Left lobe of liver (tissue), 2 donors: Measurements from ENCODE around the gene EXD3. TPM values are rescaled to one million over a fixed set of nuclear protein-coding genes. Genes with fewer than 3 reads are reported as not detected.
"Not testable (repeated sequence)": the region's sequence is repeated elsewhere in the genome, so short reads cannot be mapped to it uniquely, and the experiment has no call there.

Experiments
- ATAC-seq: fragments of 200-7000 bp; cut with Tn5 transposase; one replicate; pipeline ENCODE4 v1.9.1; 2020; ENCODE audit warnings: mild to moderate bottlenecking, moderate library complexity
- DNase-seq: peaks from one replicate; pipeline ENCODE4 v3.0.0-alpha.2; 2020; ENCODE audit warnings: low spot score
- total RNA-seq: library from RNA; stranded (reverse); gene quantifications from one replicate; pipeline ENCODE4 v1.2.1, GENCODE V29; 2021
- donor health status: DM: no; HTN: no; CAD: no; lungs with moderate emphysema.
- donor health status: DM: no; HTN: yes; CAD: no.

EXD3 gene
- total RNA-seq, 1 donor from 2014 or later, result 19.3 TPM

DNA sequence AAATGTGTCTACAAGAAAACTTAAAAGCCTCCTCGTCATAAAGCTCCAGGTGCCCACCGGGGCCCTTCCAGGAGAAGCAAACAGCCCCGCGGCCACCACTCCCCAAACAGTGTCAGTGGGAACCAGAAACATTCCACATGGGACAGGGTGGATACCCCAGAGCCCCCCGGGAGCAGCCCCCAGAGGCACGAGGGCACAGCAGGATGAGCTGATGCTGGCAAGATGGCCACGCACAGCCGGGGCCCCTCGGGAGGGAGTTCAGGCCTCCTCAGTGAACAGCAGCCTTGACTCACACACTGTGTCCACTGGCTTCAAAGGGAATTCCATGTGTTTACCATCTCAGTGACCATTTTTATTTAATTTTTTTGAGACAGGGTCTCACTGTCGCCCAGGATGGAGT is 10.5 kb downstream of the EXD3 start:
- DNase-seq (no peak), ATAC-seq (no peak)

DNA sequence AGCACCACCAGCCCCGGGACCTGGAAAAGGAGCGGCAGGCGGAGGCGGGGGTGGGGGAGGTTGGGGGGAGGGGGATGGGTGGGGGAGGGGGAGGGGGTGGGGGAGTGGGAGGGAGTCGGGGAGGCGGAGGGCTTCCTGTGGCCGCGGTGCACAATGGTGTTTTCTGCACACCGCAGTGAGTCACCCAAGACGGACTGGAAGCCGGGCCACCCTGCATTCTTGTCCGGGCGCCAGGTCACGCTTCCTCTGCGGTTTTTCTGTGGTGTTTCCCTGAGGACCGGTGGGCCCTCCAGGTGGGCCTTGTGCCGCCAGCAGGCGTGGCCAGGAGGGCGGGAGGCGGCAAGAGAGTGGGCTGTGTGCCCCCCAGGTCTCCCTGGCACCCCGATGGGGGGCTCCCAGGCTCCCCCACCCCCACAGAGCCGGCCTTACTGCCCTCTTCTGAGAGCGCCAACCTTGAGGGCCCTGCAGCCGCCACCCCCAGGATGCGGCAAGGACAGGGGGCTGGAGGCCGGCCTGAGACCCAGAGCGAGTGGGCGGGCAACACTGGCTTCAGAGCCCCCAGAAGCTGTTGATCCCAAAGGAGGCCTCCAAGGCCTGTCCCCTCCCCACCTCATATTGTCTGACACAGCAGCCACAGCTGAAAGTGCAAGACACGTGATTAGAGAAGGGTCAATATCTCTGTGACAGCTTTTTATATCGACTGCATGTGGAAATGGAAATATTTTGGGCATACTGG is 11.1 kb downstream of the EXD3 start:
- ATAC-seq, result peak; percentile 8
- DNase-seq, result peak; percentile 52

DNA sequence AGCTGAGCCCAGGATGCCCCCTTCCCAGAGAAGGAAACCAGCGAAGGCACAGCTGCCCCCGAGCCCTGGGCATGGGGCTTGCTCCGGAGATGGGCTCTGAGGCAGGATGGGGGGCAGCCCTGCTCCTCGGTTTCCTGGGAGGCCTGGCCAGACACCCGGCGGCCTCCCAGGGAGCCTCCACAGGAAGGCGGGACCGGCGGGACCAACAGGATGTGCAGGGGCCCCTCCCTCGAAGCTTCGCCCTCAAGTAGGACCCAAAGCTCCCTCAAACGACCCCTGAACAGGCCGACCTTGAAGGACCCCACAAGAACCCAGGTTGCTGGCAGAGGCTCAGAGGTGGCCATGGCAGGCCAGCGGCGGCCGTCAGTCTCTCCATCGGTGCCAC is 11.7 kb downstream of the EXD3 start:
- ATAC-seq, result no peak

DNA sequence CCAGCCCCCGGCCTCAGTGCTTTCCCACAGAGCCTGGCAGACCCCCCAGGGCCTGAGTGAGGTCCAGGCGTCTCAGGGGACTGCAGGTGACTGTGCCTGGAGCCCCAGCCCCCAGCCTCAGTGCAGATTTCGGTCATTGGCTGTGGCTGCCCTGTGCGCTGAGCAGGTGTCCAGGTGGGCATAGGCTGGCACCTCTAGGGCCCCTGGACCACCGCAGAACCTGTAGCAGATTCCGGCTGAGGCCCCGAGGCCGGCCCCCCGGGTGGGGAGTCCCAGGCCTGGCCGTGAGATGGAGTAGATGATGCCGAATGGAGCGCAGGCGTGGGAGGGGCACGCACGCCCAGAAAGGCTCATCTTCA is 12.1 kb downstream of the EXD3 start:
- ATAC-seq, result no peak
- DNase-seq, result no peak

More for the DNA sequence above, 11.7 kb downstream of the EXD3 start:
- no peak for DNase-seq

DNA sequence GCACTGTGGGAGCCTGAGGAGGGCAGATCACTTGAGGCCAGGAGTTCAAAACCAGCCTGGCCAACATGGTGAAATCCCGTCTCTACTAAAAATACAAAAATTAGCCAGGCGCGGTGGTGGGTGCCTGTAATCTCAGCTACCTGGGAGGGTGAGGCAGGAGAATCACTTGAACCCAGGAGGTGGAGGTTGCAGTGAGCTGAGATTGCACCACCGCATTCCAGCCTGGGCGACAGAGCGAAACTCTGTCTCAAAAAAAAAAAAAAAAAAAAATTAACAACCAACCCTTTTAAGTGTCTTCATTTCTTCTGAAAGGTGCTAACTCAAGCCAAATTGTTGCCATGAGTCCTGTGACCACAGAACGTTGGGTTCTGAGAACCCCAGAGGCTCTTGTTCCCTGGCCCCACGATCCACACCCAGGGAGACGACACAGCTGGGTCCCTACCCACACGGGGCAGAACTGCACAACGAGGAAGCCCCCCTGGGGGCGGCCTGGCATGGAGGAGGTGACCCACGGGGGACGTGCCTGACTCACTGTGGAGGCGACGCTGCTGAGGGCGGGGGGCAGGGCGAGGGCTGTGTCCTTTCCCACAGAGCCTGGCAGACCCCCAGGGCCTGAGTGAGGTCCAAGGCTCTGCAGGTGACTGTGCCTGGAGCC is 12.6 kb downstream of the EXD3 start:
- DNase-seq, ATAC-seq: not testable (repeated sequence)

DNA sequence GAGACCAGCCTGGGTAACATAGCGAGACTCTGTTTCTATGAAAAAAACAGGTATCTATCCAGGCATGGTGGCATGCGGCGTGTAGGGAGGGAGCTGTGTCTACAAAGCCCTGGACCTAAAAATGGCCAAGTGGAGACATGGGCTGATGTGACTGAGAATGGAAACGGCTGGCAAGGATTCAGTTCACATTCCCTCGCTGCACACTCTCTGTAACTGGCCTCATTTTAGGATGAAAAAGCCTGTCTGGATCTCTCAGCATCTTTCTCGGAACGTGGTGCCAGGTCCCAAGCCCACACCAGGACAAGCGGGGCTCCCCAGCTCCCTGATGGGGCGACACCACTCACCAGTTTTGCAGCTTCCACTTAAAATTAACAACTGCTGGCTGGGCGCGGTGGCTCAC is 13.4 kb downstream of the EXD3 start:
- no peak for ATAC-seq
- DNase-seq, result no peak

DNA sequence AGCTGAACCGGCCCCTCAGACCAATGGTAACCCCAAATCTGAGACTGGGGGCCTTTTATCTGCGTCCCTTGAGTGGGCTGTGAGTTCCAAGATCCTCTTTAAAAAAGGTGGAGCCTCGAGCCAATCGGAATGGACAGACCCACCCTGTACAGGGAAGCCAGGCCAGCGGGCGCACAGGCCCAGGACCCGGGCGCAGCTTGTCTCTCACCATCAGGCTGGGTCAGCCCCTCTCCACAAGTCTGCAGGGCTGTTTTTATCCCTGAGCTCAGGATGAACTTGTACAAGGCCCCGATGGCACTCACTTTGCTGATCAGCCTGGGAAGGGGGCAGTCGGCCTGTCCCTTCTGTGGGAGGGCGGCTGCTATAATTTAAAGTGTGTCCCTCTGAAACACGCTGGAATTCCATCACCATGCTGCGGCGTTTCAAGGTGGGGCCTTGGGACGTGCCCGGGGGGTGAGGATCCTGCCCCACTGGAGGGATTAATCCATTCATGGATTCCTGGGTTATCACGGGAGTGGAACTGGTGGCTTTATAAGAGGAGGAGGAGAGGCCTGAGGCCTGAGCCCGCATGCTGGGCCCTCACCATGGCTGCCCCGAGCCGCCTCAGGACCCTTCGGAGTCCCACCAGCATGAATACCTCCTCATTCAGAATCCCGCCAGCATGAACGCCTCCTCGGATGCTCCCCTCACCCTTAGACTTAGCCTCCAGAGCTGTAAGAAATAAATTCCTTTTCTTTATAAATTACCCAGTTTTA is 14.1 kb downstream of the EXD3 start:
- DNase-seq, result no peak

DNA sequence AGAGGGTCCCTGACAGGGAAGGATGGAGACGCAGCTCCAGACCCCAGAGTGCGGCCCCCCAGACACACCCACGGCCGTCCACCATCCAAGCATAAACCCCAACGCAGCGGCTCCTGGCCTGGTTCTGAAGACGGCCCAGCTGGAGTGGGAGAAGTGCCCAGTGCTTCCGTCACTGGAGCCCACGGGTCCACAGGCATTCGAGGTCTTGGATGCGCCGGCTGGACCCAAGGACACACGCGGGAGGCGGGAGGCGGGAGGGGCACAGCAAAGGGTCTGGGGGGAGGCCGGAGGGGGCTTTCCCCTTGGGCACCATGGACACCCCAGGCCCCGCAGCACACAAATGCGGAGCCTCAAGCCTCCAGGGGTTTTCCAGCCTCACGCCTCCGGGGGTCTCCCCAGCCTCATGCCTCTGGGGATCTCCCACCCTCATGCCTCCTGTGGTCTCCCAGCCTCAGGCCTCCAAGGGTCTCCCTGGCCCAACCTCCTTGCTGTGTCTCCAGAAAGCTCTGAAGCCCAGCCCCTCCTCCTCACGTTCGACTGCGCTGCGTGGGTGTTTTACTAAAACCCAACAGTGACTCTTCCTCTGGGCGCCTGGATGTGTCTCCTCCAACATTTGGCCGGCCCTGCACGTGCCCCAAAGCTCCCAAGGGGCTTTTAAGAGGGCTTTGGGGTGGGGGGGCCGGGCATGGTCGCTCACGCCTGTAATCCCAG is 15.2 kb downstream of the EXD3 start:
- ATAC-seq (peak; percentile 2), DNase-seq (no peak)

More for the DNA sequence above, 14.1 kb downstream of the EXD3 start:
- no peak for ATAC-seq

DNA sequence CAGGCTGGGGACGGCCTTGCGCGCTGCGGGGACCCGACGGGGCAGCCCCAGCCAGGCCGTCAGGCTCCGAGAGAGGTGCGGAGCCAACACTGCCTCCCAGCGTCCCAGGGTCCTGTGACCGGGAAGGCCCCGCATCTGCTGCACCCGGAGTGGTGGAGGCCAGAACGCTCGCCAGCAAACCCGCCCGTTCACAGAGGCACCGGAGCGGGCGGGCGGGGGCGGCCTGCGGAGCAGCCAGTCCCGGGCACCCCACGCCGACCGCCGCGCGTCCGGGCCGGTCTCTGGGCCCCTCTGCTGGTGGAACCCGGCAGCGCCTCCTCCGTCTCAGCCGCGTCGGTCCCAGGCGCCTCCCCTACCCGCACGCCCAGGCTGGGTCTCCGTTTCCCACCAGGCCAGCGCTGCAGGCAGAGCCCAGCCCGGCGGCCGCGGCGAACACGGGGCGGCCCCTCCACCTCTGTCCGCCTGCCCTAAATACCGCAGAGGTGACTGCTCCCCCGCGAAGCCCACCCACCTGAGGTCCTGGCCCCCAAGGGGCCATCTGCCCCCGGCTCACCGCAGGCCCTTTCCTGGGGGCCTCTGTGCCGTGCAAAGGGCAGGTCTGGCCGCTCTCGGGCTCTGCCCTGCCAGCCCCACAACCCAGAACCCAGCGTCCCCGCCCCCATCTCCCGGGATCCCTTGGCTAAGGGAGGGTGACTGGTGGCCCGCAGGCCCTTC is 15.9 kb downstream of the EXD3 start:
- ATAC-seq (peak; percentile 92), DNase-seq (peak; percentile 63)

DNA sequence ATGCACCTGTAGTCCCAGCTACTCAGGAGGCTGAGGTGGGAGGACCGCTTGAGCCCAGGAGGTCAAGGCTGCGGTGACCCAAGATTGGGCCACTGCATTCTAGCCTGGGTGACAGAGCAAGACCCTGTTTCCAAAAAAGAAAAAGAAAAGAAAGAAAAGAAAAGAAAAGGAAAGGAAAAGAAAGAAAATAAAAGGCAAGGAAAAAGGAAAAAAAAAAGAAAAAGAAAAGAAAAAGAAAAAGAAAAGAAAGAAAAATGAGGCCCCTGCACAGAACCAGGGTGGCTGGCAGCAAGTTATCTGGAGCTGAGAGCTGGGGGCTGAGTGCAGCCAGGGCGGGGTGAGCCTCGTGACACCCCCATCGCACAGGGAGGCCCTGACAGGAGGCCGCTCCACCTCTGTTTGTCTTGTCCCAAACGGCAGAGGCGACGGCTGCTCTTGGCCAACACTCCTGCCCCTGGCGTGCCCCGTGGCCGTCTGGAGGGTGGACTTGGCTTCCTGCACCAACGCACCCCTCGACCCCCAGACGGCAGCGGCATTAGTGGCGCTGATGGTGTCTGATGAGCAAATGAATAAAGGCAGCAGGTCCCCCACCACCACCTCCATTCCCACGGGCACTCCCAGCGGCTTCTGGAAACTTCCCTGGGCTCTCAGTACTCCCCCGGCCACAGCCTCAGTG is 16.7 kb downstream of the EXD3 start:
- DNase-seq (no peak), ATAC-seq (no peak)

DNA sequence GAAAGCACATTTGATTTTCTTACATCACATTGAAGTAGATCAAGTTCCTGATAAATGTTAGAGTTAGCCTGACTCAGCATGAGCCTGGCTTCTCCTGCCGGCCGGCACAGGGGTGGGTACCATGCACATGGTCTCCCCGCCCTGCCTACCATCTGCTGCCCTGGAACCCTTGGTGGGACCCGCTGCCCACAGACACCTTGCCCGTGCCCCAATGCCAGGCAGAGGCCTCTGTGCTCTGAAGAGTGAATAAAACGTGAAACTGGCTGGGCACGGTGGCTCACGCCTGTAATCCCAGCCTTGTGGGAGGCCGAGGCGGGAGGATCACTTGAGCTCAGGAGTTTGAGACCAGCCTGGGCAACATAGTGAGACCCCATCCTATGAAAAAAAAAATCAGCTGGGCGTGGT is 17.3 kb downstream of the EXD3 start:
- no peak for DNase-seq
- no peak for ATAC-seq

DNA sequence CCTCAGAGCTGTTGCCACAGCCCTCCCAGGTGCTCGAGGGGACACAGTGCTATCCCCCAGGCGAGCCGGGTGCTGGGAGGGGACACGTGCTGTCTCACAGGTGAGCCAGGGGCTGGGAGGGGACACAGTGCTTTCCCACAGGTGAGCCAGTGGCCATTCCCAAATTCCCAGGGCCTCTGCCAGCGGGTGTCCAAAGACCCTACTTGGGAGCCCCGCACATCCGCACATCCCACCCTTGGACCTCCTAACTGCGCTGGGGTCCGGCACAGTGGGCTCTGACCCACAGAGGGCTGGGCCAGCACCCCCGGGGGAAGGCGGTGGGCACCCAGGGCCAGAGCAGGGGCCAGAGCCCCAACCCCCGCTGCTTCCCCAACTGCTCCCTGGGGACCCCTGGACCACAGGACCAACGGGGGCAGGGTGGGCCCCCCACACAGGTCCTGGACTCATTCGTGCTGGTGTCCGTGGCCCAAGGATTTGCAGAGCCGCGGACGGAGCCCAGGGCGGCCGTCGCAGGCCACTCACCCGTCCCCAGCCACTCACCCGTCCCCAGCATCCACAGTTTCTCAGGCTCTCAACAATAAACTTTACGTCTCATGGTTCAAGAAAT is 17.9 kb downstream of the EXD3 start:
- ATAC-seq (no peak), DNase-seq (no peak)

DNA sequence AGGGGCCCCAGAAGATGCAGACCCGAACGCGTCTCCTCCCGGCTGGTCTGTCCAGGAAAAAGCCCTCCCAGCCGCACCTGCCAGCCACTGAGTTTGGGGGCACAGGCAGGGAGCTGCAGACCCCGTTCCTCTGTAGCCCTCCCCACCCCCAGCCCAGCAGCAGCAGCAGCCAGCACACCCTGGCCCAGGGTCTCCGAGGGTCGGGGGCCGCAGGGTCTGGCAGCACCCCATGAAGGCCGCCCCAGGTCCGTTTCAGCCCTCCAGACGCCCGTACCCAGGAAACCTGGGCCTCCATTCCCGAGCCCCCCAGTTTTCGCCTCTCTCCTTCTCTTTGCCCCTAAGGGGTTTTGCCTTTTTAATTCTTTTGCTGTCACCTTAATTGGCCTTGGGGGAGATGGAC is 19.7 kb downstream of the EXD3 start:
- DNase-seq, result no peak

DNA sequence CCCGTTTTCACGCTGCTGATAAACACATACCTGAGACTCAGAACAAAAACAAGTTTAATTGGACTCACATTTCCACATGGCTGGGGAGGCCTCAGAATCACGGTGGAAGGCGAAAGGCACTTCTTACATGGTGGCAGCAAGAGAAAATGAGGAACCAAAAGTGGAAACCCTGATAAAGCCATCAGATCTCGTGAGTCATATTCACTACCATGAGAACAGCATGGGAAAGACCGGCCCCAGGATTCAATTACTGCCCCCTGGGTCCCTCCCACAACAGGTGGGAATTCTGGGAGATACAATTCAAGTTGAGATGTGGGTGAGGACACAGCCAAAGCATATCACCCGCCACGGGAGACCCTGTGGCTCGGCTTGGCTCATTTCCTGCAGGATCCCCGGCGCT is 20.2 kb downstream of the EXD3 start:
- no peak for DNase-seq
- ATAC-seq, result no peak

More for the DNA sequence above, 19.7 kb downstream of the EXD3 start:
- no peak for ATAC-seq

DNA sequence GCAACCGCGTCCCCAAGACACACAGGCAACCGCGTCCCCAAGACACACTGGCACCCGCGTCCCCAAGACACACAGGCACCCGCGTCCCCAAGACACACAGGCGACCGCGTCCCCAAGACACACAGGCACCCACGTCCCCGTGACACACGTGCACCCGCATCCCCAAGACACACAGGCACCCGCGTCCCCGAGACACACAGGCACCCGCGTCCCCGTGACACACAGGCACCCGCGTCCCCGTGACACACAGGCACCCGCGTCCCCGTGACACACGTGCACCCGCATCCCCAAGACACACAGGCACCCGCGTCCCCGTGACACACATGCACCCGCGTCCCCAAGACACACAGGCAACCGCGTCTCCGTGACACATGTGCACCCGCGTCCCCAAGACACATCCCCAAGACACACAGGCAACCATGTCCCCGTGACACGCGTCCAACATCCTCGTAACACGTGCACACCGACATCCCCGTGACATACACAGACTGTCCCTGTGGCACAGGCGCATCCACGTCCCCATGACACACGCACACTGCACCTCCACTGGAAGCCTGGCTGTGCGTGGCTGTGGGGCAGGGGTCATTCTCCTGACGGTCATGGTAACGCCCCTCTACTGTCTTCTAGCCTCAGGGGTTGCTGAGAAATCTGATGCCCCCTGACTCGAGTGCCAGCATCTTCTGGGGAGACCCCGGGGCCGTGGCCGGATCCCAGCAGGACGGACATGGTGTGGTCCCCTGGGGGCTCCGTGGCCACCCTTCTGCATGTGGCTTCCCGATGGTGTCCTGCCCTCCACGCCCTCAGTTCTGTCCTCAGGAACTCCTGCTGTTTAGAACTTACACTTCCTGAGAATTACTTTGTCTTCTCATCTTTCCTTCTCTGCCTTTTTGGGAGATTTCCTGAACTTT is 24.1 kb downstream of the EXD3 start:
- DNase-seq, result no peak
- no peak for ATAC-seq

DNA sequence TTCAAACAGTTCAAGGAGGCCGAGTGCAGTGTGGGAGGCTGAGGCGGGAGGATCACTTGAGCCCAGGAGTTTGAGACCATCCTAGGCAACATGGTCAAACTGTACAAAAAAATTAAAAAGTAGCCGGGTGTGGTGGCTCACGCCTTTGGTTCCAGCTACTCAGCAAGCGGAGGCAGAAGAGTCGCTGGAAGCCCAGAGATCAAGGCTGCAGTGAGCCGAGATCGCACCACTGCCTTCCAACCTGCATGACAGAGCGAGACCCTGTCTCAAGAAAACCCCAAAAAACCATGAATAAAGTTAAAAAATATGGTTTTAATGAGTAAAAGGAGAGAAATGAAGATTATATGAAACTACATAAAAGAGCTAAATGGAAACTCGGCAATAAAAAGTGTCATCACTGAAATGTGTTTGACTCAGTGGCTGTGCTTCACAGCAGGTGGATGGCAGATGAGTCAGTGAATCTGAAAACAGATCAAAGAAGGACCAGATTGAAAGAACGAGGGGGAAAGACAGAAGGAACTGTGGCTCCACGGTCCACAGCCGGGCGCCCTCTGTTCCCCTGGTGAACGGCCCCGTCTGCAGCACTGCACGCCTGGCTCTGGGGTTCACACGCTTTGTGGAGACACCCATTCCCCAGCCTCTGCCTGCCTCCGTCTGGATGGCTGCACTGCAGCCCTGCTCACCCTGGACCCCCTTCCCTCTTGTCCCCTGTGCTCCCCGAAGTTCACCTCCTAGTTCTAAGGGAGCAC is 25.1 kb downstream of the EXD3 start:
- ATAC-seq (no peak), DNase-seq (no peak)

DNA sequence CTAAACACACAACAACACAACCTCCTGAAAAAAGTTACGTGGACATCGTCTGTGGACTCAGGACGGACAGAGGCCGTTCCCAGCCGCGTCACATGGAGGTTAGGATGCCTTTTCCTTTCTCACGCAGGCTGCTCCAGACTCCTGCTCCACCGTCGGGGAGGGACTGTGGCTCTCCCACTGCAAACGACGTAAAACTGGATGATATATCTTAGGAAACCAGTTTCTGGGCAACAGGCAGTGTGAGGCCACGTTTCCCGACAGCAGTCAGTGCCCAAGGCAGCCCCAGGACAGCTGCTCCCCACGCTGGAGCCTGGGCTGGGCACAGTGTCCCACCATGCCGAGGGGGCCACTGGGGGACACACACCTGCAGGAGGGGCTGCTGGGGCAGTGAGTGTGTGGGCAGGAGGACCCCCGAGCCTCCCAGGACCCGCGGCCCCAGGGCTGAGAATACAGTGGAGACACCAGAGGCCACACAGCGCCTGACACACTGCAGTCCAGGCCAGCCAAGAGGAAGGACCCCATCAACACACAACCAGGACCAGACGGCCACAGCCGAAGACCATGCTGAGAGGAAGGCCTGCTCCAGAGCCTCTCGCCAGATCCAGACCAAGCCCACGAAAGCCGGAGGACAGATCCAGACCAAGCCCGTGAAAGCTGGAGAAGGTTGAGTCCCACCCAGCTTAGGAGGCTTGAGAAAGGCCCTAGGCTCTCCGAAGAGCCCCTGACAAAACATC is 26.2 kb downstream of the EXD3 start:
- ATAC-seq (no peak), DNase-seq (no peak)
